Activated gamma-delta T cell treated with anti-CD3 and anti-CD28 coated beads, Interleukin-2, amount 50 U/mL, for 16 hours (primary cell): Measurements from ENCODE around the gene MYLK2.
"Not testable (repeated sequence)": the region's sequence is repeated elsewhere in the genome, so short reads cannot be mapped to it uniquely, and the experiment has no call there.

Experiments
- DNase-seq: peaks from one replicate; pipeline ENCODE4 v3.0.0-alpha.2; 2020; ENCODE audit warnings: low read depth

The MYLK2 gene

GRCh38 chr20:31819083-31819784, at the start of gene MYLK2:
Gene MYLK2 (plus strand): TSS chr20:31819356. CDS start chr20:31819581, 225 bp downstream.
- DNase-seq = no peak

GRCh38 chr20:31769681-31770080, 49.5 kb upstream of the MYLK2 start:
- DNase-seq = no peak

DNA sequence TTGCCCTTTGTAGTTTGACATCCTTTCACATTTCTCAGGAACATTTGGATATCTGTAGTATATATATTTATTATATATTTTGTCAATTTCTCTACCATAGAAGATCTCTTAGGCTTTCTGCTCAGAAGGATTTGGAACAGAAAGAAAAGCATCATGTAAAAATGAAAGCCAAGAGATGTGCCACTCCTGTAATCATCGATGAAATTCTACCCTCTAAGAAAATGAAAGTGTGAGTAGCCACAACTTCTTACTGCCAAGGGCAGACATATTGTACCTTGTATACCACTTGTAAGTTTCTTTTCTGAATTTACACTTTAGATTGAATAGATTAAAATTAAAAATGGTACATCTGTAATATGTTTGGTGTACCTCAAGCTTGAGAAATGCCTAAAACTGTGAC, 48.9 kb upstream of the MYLK2 start:
- no peak for DNase-seq

DNA sequence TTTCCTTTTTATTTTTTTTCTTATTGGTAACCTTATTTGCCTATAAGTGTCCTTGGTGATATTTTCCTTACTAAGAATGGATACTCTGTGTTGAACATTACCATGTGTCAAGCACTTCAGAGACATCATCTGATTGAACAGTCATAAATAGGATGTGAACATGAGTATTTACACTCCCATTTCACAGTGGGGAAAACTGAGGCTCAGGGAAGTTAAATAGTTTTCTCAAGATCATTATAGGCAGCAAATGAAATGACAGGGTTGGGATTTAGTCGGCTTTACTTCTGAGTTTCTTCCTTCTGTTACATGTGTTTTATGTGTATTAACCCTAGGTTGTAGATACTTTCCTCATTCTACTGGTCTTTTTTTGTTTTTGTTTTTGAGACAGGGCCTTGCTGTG, 44.7 kb upstream of the MYLK2 start:
- no peak for DNase-seq

DNA sequence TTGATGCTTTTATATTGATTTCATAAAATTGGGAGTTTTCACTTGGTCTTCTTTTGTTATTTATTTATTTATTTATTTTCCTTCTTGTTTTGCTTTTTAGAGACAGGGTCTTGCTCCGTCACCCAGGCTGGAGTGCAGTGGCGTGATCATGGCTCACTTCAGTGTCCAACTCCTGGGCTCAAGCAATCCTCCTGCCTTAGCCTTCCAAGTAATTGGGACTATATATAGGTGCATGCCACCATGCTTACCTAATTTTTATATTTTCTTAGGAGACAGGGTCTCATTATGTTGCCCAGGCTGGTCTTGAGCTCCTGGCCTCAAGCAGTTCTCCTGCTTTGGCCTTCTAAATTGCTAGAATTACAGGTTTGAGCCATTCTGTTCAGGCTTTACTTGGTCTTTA, 38.3 kb upstream of the MYLK2 start:
- DNase-seq = no peak

DNA sequence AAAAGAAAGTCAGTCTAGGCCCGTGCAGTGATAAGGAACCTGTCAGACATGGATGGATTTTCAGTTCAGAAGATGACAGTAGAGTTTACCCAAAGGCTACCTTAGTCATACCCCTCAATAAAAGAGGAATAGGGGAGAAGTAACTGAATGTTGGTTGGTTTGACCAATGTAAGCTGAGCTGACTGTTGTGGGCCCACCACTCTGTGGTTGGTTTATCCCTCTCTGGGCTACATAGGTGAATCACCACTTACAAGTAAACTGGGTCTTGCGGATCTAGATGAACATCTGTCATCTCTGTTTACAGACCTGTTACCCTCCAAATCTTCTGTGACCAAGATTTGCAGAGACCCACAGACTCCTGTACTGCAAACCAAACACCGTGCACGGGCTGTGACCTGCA, 37.2 kb upstream of the MYLK2 start:
- DNase-seq = no peak

DNA sequence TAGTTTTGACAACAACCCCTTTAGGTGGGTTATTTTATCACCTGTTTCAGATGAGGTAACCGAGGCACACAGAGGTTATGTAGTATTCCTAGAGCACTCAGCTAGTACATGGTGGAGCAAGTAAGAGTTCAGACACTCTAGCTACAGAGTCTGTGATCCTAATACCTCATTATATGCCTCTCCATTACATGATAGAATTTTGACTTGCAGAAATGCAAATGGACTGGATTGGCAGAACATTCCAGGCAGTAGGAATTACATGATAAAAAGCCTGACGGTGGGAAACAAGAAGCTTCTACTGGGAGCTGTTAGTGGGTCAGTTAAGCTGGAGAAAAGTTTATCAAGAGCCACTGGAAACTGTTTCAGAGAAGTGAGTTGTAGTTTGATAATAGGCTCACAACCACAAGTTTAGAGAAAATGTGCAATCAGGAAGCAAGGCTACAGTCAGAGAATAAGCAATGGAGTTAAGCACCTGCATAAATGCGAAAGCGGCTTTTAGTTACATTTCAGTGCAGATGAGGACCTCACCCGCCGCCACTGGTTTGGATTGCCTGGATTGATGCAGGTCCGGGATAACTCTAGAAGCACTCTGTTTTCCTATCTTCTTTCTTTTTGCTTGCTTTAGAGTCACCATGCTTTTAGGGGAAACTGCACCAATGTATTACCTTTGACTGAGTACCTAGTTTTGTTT, 34.7 kb upstream of the MYLK2 start:
- DNase-seq = no peak

GRCh38 chr20:31785089-31785488, 34.1 kb upstream of the MYLK2 start:
- no peak for DNase-seq

GRCh38 chr20:31788578-31788977, 30.6 kb upstream of the MYLK2 start:
- DNase-seq = no peak

- no peak for DNase-seq
These were observed 28.8 kb upstream of the MYLK2 start for GRCh38 chr20:31790401-31790800.

DNA sequence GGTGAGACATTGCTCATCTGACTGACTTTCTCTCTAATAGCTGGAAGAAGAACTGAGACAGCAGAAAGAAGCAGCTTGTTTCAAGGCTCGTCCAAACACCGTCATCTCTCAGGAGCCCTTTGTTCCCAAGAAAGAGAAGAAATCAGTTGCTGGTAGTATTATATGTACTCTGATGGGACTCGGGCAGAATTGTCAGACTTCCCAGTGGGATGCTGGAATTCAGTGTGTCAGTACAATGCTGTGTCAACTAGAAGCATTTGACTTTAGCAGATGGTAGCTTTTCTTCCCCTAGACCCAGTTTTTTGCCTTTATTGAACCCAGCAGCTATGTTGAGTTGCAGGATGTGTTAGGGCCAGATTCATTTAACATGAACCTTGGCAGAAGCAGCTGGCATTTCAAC, 21.8 kb upstream of the MYLK2 start:
- no peak for DNase-seq

- no peak for DNase-seq
These were observed 17.6 kb upstream of the MYLK2 start for GRCh38 chr20:31801508-31801907.

DNA sequence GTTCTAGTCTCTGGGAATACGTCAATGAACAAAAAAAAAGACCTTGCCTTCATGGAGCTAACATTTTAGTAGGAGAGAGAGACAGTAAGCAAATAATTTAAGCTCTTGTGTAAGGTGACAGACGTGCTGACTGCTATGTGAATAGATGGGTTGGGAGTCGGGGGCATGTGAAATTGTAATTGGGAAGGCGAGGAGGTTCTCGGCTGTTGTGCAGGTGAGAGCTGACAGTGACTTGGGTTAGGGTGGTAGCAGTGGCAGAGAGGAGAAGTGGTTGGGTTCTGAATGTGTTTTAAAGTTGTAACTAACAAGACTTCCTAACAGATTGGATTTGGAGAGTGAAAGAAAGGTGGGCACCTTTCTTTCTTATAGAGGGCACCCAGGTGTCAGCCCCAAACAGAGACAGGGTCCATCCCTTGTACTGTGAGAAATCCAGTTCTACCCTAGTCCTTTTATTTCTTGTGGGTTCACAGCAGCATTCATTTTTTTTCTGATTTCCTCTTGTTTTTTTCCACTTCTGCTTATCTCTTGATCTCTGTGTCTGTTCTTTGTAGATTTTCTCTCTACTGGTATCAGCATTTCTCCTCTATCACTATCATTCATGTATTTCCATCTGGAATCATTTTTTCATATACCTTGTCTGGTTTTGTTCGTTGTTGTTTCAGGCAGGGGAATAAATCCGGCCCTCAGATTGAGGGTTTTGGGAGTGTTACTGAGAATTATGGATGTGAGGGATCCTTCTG, 15.4 kb upstream of the MYLK2 start:
- DNase-seq = no peak

DNA sequence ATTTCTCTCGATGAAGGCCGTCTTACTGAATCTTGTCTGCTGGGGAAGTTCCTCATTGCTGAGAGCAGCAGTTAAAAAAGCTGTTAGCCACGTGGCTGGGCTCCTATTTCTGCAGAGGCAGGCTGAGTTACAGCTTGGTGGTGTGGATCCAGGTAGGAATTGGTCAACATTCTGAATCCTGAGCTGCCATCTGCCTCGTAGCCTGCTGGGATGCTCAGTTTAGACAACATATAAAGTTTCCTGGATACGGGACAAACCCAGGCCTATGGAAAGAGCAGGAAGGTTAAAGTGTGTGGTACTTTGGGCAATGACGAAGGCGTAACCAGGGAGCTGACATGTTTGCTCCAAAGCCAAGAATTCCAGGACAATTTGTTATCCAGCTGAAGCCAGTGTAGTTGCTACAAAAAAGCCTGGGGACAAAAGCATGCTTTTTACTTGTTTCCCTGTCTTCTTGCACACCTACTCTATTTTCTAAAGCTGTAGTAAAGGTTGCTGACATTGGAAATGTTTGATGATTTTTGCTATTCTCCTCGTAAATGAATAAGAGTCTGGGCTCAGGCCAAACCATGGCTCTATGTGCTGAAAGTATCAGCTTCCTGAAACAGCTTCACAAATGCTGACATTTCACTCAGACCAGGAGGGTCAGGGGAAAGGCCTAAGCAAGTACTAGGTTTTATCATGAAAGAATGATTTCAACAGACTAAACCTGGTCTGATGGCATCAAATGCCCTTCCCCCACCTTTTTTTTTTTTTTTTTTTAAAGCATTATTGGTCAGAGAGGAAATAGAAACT, 12.4 kb upstream of the MYLK2 start:
- no peak for DNase-seq

DNA sequence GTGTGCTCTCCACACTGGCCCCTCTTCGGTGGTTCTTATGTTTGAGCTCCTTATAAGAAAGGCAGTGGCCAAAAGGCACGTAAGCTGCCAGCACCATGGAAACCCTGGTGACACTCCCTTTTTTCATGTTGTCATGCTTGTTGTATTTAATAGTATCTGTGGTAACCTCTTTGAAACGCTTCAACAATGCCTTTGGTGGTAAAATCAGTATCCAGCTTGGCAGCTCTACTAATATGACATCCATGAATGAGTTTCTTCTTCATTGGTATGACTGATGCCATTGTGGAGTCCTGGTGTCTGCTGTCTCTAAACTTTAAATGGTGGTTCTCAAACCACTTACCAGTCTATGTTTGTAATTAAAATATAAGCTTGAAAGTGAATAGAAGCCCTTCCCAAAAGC, 10.7 kb upstream of the MYLK2 start:
- no peak for DNase-seq

DNA sequence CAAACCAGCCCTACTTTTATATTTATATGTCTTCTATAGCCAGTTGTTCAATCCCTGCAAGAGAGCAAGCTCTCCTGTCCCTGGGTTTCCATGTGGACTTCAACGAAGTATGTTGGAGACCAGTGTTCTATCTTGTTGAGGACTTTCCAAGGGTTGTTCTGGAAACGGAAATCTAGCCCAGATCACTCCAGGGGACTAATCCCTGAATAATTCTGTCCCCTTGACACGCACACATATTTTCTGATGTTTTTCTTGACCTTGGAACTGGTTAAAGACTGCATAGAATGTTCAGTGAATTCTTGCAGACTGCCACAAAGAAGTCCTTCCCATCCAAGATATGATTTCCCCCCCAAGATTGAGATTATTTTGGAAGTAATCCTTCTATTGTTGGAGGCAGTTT, 9.5 kb upstream of the MYLK2 start:
- no peak for DNase-seq

GRCh38 chr20:31811198-31811597, 8.0 kb upstream of the MYLK2 start:
- no peak for DNase-seq

GRCh38 chr20:31811796-31812728, 7.1 kb upstream of the MYLK2 start:
- DNase-seq = no peak

DNA sequence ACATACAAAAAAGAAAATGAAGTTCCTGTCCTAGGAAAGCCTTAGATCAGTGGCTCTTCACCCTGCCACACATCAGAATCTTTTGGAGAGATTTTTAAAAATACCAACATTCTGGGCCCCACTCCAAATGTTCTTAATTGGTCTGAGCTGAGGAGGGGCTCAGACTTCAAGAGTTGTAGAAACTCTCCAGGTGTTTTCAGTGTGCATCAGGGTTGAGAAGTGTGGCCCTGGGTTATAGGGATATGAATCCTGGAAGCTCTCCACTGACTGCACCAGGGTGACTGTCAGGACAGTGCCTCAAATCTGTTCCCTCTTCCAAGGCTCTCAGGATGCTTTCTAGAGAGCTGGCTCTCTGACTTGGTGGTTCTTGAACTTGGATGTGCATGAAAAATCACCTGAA, 5.5 kb upstream of the MYLK2 start:
- no peak for DNase-seq

GRCh38 chr20:31814142-31814541, 5.0 kb upstream of the MYLK2 start:
- not testable (repeated sequence) for DNase-seq
